ENCODE measurements around the gene CCDC93.

- no peak for TF ChIP-seq EZH2phosphoT487 (IDR thresholded peaks at IDR 0.05; ENCODE audit: borderline replicate concordance, low read length)
- TF ChIP-seq, protein P1, sequence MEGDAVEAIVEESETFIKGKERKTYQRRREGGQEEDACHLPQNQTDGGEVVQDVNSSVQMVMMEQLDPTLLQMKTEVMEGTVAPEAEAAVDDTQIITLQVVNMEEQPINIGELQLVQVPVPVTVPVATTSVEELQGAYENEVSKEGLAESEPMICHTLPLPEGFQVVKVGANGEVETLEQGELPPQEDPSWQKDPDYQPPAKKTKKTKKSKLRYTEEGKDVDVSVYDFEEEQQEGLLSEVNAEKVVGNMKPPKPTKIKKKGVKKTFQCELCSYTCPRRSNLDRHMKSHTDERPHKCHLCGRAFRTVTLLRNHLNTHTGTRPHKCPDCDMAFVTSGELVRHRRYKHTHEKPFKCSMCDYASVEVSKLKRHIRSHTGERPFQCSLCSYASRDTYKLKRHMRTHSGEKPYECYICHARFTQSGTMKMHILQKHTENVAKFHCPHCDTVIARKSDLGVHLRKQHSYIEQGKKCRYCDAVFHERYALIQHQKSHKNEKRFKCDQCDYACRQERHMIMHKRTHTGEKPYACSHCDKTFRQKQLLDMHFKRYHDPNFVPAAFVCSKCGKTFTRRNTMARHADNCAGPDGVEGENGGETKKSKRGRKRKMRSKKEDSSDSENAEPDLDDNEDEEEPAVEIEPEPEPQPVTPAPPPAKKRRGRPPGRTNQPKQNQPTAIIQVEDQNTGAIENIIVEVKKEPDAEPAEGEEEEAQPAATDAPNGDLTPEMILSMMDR (IDR thresholded peaks at IDR 0.05; ENCODE audit: low read depth, low read length, poor library complexity, severe bottlenecking), result no peak
Observed at GRCh38 chr2:117980783-117981676, 32.8 kb downstream of the CCDC93 start.
